B cell (primary cell): ENCODE data around the gene CDK19. TPM values are rescaled to one million over a fixed set of nuclear protein-coding genes. Genes with fewer than 3 reads are reported as not detected.
A peak's percentile ranks its signal among the peaks of the same experiment; 100 is the strongest.

ENCODE experiments used
- ATAC-seq: fragments of 200-7000 bp; cut with Tn5 transposase; one replicate; pipeline ENCODE4 v1.10.0; 2021; ENCODE audit warnings: low read depth, mild to moderate bottlenecking, moderate number of reproducible peaks, moderate library complexity
- CTCF ChIA-PET: fragments of 350-600 bp; sonication (Branson Sonifier 250); formaldehyde crosslinking; loops from one replicate; lab custom pipeline; 2021; ENCODE audit warnings: antibody characterized with exemption, inconsistent platforms; lab: Charles Lee
- POLR2A ChIA-PET: fragments of 350-600 bp; sonication (Branson Sonifier 250); formaldehyde crosslinking; loops from one replicate; lab custom pipeline; 2021; ENCODE audit warnings: antibody characterized with exemption; lab: Charles Lee
- DNase-seq: peaks from one replicate; pipeline ENCODE4 v3.0.0; 2013
- H2AFZ ChIP-seq: 2 replicates; pipeline ENCODE4 v1.6.1; 2012; ENCODE audit warnings: mild to moderate bottlenecking, low read depth, low read length; ENCODE audit not compliant: insufficient read depth, poor library complexity, severe bottlenecking
- H3K27ac ChIP-seq, 2 donors: 1 replicate in 1 of 2; 2 replicates in 1 of 2; pipeline ENCODE4 v1.5.1; 2012 to 2013; ENCODE audit warnings: low read length in 2 of 2, mild to moderate bottlenecking in 2 of 2, moderate library complexity in 1 of 2
- H3K27me3 ChIP-seq, 4 experiments: fragments of 200-600 bp in 1 of 4; sonication (generic) in 1 of 4; replicated peaks in 1 of 4; 1 replicate in 2 of 4; 2 replicates in 2 of 4; pipeline versions ENCODE4 v1.6.1 to v1.7.0; 2013 to 2016; ENCODE audit warnings: low read length in 3 of 4, mild to moderate bottlenecking in 2 of 4, mixed read lengths in 1 of 4, moderate library complexity in 1 of 4; ENCODE audit not compliant: insufficient read depth in 4 of 4, control insufficient read depth in 3 of 4; ENCODE audit errors: control extremely low read depth in 1 of 4
- H3K36me3 ChIP-seq, 2 experiments: replicated peaks in 1 of 2; 1 replicate in 1 of 2; 2 replicates in 1 of 2; pipeline versions ENCODE4 v1.6.1 to v1.7.1; 2013; ENCODE audit warnings: low read length in 1 of 2; ENCODE audit not compliant: insufficient read depth in 2 of 2, control insufficient read depth in 1 of 2; ENCODE audit errors: control extremely low read depth in 1 of 2, extremely low read depth in 1 of 2
- H3K4me1 ChIP-seq, 2 donors: fragments of 200-600 bp in 1 of 2; sonication (generic) in 1 of 2; 1 replicate in 1 of 2; 2 replicates in 1 of 2; pipeline versions ENCODE4 v1.5.1 to v1.6.1; 2013 to 2017; ENCODE audit warnings: low read length in 2 of 2; ENCODE audit not compliant: control insufficient read depth in 2 of 2, insufficient read depth in 2 of 2
- H3K4me2 ChIP-seq: replicated peaks from 2 replicates; pipeline ENCODE3; 2012; ENCODE audit warnings: mild to moderate bottlenecking, low read depth, low read length; ENCODE audit not compliant: poor library complexity, severe bottlenecking
- H3K4me3 ChIP-seq, 5 experiments: fragments of 200-600 bp in 1 of 5; sonication (generic) in 1 of 5; 1 replicate in 3 of 5; 2 replicates in 2 of 5; pipeline versions ENCODE4 v1.5.1 to v1.7.0; 2011 to 2016; ENCODE audit warnings: low read length in 4 of 5, mild to moderate bottlenecking in 4 of 5, low read depth in 2 of 5, control low read depth in 1 of 5, moderate library complexity in 1 of 5; ENCODE audit not compliant: insufficient read depth in 1 of 5; ENCODE audit errors: control extremely low read depth in 1 of 5, extremely low read depth in 1 of 5
- H3K79me2 ChIP-seq: fragments of 200-600 bp; sonication (generic); one replicate; pipeline ENCODE4 v1.6.0; 2016; ENCODE audit warnings: low read length; ENCODE audit not compliant: control insufficient read depth, insufficient read depth
- H3K9ac ChIP-seq: fragments of 200-600 bp; sonication (generic); 2 replicates; pipeline ENCODE4 v1.6.1; 2017; ENCODE audit warnings: mild to moderate bottlenecking, low read length, moderate library complexity
- H3K9me3 ChIP-seq, 3 donors: one replicate each; pipeline versions ENCODE4 v1.6.1 to v1.7.1; 2013; ENCODE audit warnings: low read length in 2 of 3; ENCODE audit not compliant: control insufficient read depth in 2 of 3, insufficient read depth in 1 of 3; ENCODE audit errors: control extremely low read depth in 1 of 3
- H4K20me1 ChIP-seq: 2 replicates; pipeline ENCODE4 v1.6.0; 2012; ENCODE audit warnings: mild to moderate bottlenecking, low read length; ENCODE audit not compliant: insufficient read depth, control insufficient read depth, poor library complexity, severe bottlenecking
- H3K27ac Mint-ChIP-seq: one replicate; pipeline ENCODE4 v1.8.0; 2021; ENCODE audit warnings: mixed read lengths
- H3K27me3 Mint-ChIP-seq: one replicate; pipeline ENCODE4 v1.8.0; 2021; ENCODE audit warnings: mixed read lengths
- H3K4me1 Mint-ChIP-seq: one replicate; pipeline ENCODE4 v1.8.0; 2021; ENCODE audit warnings: mixed read lengths
- H3K4me3 Mint-ChIP-seq: one replicate; pipeline ENCODE4 v1.8.0; 2021; ENCODE audit warnings: mixed read lengths
- H3K9me3 Mint-ChIP-seq: one replicate; pipeline ENCODE4 v1.8.0; 2022; ENCODE audit warnings: mixed read lengths; ENCODE audit not compliant: insufficient read depth
- EZH2 ChIP-seq: IDR thresholded peaks from 2 replicates; pipeline ENCODE4 v1.6.1; 2012; ENCODE audit warnings: borderline replicate concordance, low read depth, mild to moderate bottlenecking, moderate library complexity, low read length; ENCODE audit not compliant: insufficient read depth, poor library complexity, severe bottlenecking
- WGBS: methylation state at CpG from one replicate; pipeline ENCODE4 v1.1.5; 2013; ENCODE audit warnings: missing lambda C conversion rate; ENCODE audit not compliant: insufficient coverage; 5-methylcytosine and 5-hydroxymethylcytosine counted together
- intact Hi-C: fragments of 100-400 bp; cut with micrococcal nuclease; formaldehyde crosslinking; loops from one replicate; pipeline ENCODE4 v1.10.0; 2022
- polyA plus RNA-seq: library from polyadenylated mRNA; depleted of rRNA; stranded (reverse); fragments of >200 nt; gene quantifications from 2 replicates; pipeline ENCODE4 v1.2.3, GENCODE V29; 2012
- total RNA-seq, 2 donors: library from RNA; stranded (reverse); fragments of 120-200 nt in 1 of 2; gene quantifications; 1 replicate in 1 of 2; 2 replicates in 1 of 2; pipeline versions ENCODE4 v1.2.3 to v1.2.4, GENCODE V29; 2013 to 2022
- TF ChIP-seq, protein P1 (sequence below): fragments of 200-600 bp; IDR thresholded peaks from one replicate; pipeline ENCODE4 v1.8.0; 2022; ENCODE audit warnings: antibody characterized with exemption, mild to moderate bottlenecking

The CDK19 gene
- total and polyA plus RNA-seq, 2 donors (not counting 1 experiment from before 2014, with no cell fraction given) = 8.7 to 44.8 TPM

GRCh38 chr6:110858562-110859214, 43.4 kb upstream of the CDK19 start:
- Histone ChIP-seq H3K4me3 (peak overlapping the region in 4 of 5 experiments; percentile 29 to 51 (median 42)), H3K27ac (peak overlapping the region in 1 of 2 donors; percentile 58), H3K4me2 (peak overlapping the region; percentile 74), H3K4me1 (peaks cover 11 to 14% of the 10 kb centered on the region in 2 donors), H4K20me1 (no peaks in the 10 kb centered on the region), H3K27me3 (no peaks in the 10 kb centered on the region), H3K36me3 (no peaks in the 10 kb centered on the region), H2AFZ (peak overlapping the region; percentile 95), H3K9me3 (peaks cover 0 to 11% (median 0%) of the 10 kb centered on the region in 3 donors), H3K79me2 (no peaks in the 10 kb centered on the region), H3K9ac (peak overlapping the region; percentile 58)
- WGBS = 95% methylated on average over 28 of the region's 31 CpGs
- no peak for ATAC-seq
- ChIA-PET POLR2A (no interaction called here), CTCF (no interaction called here)
- Mint-ChIP-seq H3K4me3 (peak overlapping the region; percentile 40), H3K27ac (peak overlapping the region; percentile 80), H3K4me1 (peaks cover 12% of the 10 kb centered on the region), H3K9me3 (no peaks in the 10 kb centered on the region), H3K27me3 (no peaks in the 10 kb centered on the region)
- no peak for TF ChIP-seq EZH2
- TF ChIP-seq, protein P1, sequence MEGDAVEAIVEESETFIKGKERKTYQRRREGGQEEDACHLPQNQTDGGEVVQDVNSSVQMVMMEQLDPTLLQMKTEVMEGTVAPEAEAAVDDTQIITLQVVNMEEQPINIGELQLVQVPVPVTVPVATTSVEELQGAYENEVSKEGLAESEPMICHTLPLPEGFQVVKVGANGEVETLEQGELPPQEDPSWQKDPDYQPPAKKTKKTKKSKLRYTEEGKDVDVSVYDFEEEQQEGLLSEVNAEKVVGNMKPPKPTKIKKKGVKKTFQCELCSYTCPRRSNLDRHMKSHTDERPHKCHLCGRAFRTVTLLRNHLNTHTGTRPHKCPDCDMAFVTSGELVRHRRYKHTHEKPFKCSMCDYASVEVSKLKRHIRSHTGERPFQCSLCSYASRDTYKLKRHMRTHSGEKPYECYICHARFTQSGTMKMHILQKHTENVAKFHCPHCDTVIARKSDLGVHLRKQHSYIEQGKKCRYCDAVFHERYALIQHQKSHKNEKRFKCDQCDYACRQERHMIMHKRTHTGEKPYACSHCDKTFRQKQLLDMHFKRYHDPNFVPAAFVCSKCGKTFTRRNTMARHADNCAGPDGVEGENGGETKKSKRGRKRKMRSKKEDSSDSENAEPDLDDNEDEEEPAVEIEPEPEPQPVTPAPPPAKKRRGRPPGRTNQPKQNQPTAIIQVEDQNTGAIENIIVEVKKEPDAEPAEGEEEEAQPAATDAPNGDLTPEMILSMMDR = no peak
- intact Hi-C loops = loop anchor here (2.0 kb wide), 1 partner anchor 16 kb away; the partner anchor contains the start of gene AMD1
- DNase-seq = no peak

- ChIA-PET CTCF (interaction anchor here (1.8 kb wide), 1 partner anchor 18 kb away, joined by 3 read pairs; no protein-coding TSS in a partner anchor), POLR2A (interaction anchor here (0.6 kb wide), 1 partner anchor 13 kb away, joined by 6 read pairs; no protein-coding TSS in a partner anchor)
- 98% methylated on average over 20 of the region's 21 CpGs for WGBS
Measured at GRCh38 chr6:110858016-110858415, 42.7 kb upstream of the CDK19 start.

More at GRCh38 chr6:110858016-110858415, 42.7 kb upstream of the CDK19 start:
- no peak overlapping the region for H3K4me3 Mint-ChIP-seq
- no peak overlapping the region for H2AFZ ChIP-seq
- no peak overlapping the region for H3K4me2 ChIP-seq
- no peaks in the 10 kb centered on the region for H3K27me3 Mint-ChIP-seq
- H3K9me3 ChIP-seq = peaks cover 0 to 11% (median 0%) of the 10 kb centered on the region in 3 donors
- no peak for TF ChIP-seq EZH2
- TF ChIP-seq, protein P1 = no peak
- no peaks in the 10 kb centered on the region for H4K20me1 ChIP-seq
- ATAC-seq (no peak), DNase-seq (no peak)
- H3K9me3 Mint-ChIP-seq = no peaks in the 10 kb centered on the region
- no peak overlapping the region for H3K27ac Mint-ChIP-seq
- H3K79me2 ChIP-seq = no peaks in the 10 kb centered on the region
- no peak overlapping the region for H3K27ac ChIP-seq
- H3K4me1 Mint-ChIP-seq = peaks cover 12% of the 10 kb centered on the region
- H3K4me3 ChIP-seq = no peak overlapping the region
- H3K36me3 ChIP-seq = no peaks in the 10 kb centered on the region
- intact Hi-C loops = loop anchor here (2.0 kb wide), 1 partner anchor 17 kb away; the partner anchor contains the start of gene AMD1
- peaks cover 11 to 14% of the 10 kb centered on the region in 2 donors for H3K4me1 ChIP-seq
- H3K9ac ChIP-seq = no peak overlapping the region
- H3K27me3 ChIP-seq = no peaks in the 10 kb centered on the region
